Renal cortical epithelial cell (primary cell): ENCODE data around the gene PLEKHF1. TPM values are rescaled to one million over a fixed set of nuclear protein-coding genes. Genes with fewer than 3 reads are reported as not detected.

Source experiments
- DNase-seq: peaks from one replicate; pipeline ENCODE4 v3.0.0-alpha.2; 2011; ENCODE audit warnings: low read depth
- total RNA-seq: library from RNA; depleted of rRNA; stranded (reverse); fragments of >200 nt; gene quantifications from 2 replicates; pipeline ENCODE4 v1.2.3, GENCODE V29; 2014

Gene PLEKHF1
- total RNA-seq, 1 donor from 2014 or later: 7.6 TPM

GRCh38 chr19:29634423-29635130, 30.7 kb upstream of the PLEKHF1 start:
- DNase-seq: no peak

- no peak for DNase-seq
Measured at GRCh38 chr19:29635963-29636362, 29.3 kb upstream of the PLEKHF1 start.

- DNase-seq: no peak
Measured at GRCh38 chr19:29636553-29637360, 28.5 kb upstream of the PLEKHF1 start.

DNA sequence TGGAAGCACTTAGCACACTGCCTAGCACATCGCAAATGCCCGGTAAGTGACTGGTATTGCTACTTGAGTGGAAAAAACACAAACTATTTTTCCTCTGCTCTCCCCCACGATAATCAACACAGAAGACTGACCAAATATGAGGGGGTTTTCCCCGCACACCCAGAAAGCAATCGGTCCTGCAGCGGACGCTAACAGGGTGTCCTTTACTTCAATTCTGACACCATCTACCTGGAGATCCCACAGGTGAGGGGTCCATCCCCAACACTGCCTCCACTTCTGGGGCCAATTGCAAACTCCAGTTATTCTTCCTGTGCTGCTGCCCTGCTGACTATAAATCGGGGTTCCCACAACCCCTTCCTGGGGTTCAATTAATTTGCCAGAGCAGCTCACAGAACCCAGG, 26.2 kb upstream of the PLEKHF1 start:
- DNase-seq: no peak

DNA sequence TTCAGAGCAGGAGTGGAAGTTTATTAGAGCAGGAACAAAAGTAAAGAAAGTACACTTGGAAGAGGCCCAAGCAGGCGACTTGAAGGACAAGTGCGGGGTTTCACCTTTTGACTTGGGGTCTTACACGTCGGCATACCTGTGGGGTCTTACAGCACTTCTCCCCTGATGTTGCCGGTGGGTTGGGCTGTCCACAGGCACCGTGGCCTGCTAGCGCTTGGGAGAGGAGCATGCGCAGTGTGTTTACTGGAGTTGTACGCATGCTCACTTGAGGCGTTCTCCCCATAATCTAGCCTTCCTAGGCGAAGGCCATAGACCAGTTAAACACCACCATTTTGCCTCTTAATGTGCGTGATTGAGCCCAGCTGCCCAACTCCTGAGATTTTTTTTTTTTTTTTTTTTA, 25.0 kb upstream of the PLEKHF1 start:
- no peak for DNase-seq

- DNase-seq: no peak
Measured at GRCh38 chr19:29641597-29641996, 23.7 kb upstream of the PLEKHF1 start.

GRCh38 chr19:29643361-29643935, 21.8 kb upstream of the PLEKHF1 start:
- no peak for DNase-seq

DNA sequence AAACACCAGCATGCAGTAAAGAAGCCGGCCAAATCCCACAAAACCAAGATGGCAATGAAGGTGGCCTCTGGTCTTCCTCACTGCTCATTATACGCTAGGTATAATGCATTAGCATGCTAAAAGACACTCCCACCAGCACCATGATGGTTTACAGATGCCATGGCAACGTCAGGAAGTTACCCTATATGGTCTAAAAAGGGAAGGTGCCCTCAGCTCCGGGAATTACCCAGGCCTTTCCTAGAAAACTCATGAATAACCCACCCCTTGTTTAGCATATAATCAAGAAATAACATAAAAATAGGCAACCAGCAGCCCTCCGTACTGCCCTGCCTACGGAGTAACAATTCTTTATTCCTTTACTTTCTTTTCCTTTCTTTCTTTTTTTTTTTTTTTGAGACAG, 21.1 kb upstream of the PLEKHF1 start:
- no peak for DNase-seq

DNA sequence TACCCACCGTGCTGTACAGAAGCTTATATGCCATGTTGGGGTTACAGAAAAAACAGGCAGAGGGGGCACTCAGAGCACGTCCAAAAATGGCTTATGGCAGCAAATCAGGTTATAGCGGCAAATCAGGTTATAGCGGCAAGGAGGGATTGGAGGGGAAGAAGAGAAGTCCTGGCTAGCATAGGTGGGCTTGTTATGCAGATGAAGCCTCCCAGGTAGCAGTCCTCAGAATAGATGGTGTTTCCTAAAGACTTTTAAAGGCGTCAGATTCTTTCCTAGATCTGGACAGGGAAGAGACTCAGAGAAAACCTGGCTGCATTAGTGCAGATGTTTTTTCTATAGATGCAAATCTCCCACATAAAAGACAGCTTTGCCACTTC, 19.8 kb upstream of the PLEKHF1 start:
- no peak for DNase-seq

DNA sequence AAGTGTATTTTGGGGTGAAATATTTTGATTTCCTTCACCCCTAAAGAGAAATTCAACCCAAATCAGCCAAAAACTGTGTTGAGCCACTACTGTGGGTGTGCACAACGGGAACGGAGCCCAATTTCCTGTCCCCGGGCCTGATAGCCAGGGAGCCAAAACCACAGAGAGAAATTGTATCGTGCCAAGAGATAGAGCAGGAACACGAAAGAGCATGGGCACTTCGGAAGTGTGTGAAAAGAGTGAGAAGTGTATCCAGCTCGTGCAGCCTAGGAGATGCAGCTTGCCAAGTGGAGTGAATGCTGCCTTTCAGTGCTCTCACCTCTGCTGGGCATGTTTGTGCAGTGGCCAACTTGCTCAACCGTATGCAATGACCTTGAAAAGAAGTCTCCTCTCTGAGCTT, 19.4 kb upstream of the PLEKHF1 start:
- no peak for DNase-seq

GRCh38 chr19:29650772-29651387, 14.4 kb upstream of the PLEKHF1 start:
- no peak for DNase-seq

GRCh38 chr19:29651622-29652394, 13.5 kb upstream of the PLEKHF1 start:
- DNase-seq: no peak

DNA sequence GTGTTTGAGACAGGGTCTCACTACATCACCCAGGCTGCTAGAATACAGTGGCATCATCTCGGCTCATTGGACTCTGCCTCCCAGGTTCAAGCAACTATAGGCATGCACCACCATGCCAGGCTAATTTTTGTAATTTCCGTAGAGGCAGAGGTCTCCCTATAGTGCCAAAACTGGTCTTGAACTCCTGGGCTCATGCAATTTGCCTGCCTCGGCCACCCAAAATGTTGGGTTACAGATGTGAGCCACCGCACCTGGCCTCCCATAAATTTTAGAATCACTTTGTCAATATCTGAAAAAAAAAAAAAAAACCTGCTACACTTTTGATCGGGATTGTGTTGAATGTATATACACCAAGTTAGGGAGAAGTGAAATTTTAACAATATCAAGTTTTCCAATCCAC, 11.9 kb upstream of the PLEKHF1 start:
- DNase-seq: no peak

DNA sequence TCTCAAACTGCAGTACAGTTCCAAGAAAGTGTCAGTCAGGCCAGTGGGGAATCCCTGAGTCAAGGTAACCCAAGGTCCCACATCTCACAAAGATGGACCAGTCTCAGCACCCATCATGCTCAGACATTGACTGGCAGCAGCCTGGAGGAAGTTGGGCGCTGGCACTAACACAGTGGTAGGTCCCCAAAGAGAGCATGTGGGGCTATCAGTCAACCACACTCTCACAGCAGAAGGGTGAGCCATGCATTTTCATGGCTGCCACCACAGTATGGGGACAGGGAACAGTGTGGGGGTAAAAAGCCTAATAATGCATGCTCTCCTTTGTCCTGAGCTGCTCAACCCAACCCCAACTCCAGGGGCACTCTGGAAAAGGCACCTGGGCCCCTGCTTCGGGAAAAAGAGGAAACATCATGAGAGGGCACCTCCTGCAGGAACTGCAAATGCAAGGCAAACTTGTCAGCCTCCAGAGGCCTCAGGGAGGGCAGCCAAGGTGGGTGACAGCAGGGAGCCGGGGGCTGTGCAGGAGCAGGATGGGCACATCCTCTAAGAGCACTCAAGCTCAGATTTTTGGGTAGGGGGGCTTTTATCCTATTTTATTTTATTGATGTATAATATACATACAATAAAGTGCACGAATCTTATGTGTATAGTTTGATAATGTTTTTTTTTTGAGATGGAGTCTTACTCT, 9.5 kb upstream of the PLEKHF1 start:
- no peak for DNase-seq

- DNase-seq: no peak
Measured at GRCh38 chr19:29658221-29658991, 6.9 kb upstream of the PLEKHF1 start.

DNA sequence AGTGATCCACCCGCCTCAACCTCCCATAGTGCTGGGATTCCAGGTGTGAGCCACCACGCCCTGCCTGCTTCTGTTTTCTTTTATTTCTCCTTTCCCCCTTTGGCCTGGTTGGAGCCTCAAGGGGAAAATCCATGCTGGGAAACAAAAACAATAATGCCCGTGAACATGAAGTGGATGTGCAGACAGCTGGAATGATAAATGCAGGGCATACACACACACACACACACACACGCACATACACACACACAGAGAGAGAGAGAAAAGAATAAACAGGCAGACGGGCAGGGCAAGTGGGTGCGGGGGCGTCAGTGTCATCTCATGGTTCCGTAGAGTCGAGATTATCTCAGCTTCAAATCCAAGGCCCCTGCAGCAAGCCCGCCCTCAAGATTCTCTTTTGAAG, 4.4 kb upstream of the PLEKHF1 start:
- DNase-seq: no peak

DNA sequence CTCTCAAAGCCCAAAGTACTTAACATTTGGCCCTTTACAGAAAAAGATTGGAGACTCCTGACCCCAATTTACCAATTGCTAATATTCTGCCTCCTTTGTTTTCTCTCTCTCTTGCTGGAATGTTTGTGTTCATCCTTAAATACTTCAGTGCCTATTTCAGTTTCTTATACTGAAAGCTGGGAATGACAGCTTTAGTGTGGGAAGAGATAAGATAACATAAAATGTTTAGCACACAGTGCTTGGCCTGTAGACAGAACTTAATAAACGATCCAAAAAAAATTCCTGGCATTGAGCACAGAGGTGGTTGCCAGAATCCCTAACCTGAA, 3.0 kb upstream of the PLEKHF1 start:
- DNase-seq: no peak

GRCh38 chr19:29662604-29663404, 2.5 kb upstream of the PLEKHF1 start:
- peak; percentile 78 for DNase-seq

- peak; percentile 26 for DNase-seq
Measured at GRCh38 chr19:29663861-29664752, 1.2 kb upstream of the PLEKHF1 start.
